Measurements from ENCODE around the gene C12orf54. TPM values are rescaled to one million over a fixed set of nuclear protein-coding genes. Genes with fewer than 3 reads are reported as not detected.
"Not testable (repeated sequence)": the region's sequence is repeated elsewhere in the genome, so short reads cannot be mapped to it uniquely, and the experiment has no call there.

Gene C12orf54
- total and polyA plus RNA-seq, 3 donors from 2014 or later, result 22.3 to 111 (median 77.1) TPM

GRCh38 chr12:48455116-48455515 is 27.2 kb upstream of the C12orf54 start:
- intact Hi-C loops (cut with DNase I; ENCODE audit: low total_unique reads), result no loop called here
- peaks cover 4% of the 10 kb centered on the region for H3K4me1 ChIP-seq
- 57 to 64% methylated on average over 2 of the region's 2 CpGs for WGBS, 2 donors
- no peak overlapping the region for H3K4me3 ChIP-seq
- no peak for DNase-seq
- H3K36me3 ChIP-seq (ENCODE audit: low read depth, missing control alignments), result no peaks in the 10 kb centered on the region
- H3K9me3 ChIP-seq, result no peaks in the 10 kb centered on the region
- TF ChIP-seq POLR2A (IDR thresholded peaks at IDR 0.05) (no peak), CTCF (IDR thresholded peaks at IDR 0.05) (no peak)
- no peaks in the 10 kb centered on the region for H3K27me3 ChIP-seq
- peak overlapping the region in 1 of 2 donors; percentile 27 for H3K27ac ChIP-seq

DNA sequence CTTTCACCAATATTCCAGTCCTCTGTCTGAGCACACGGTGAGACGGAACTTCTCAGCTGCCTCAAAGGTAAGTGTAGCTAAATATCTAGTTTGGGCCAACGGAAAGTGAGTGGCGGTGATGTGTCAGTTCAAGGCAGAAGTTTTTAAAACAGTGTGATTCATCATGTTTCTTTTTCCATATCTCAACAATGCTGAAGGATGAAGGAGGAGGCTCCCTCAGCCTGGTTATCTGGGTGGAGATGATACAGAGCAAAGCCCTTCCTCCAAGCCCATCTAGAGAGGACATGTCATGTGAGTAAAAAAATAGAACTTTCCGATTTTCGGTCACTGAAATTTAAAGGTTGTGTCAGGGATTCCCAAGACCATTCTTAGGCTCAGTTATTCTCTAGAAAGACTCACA is 23.0 kb upstream of the C12orf54 start:
- Histone ChIP-seq H3K4me1 (peaks cover 3% of the 10 kb centered on the region), H3K36me3 (ENCODE audit: low read depth, missing control alignments) (no peaks in the 10 kb centered on the region), H3K4me3 (no peak overlapping the region), H3K27ac (peak overlapping the region; percentile 16 to 31), H3K27me3 (no peaks in the 10 kb centered on the region), H3K9me3 (no peaks in the 10 kb centered on the region)
- intact Hi-C loops (cut with DNase I; ENCODE audit: low total_unique reads), result no loop called here
- peak; percentile 73 for DNase-seq
- 62% methylated on average over 6 of the region's 6 CpGs for WGBS, 2 donors
- TF ChIP-seq POLR2A (IDR thresholded peaks at IDR 0.05), result no peak
- TF ChIP-seq CTCF (IDR thresholded peaks at IDR 0.05), result no peak

DNA sequence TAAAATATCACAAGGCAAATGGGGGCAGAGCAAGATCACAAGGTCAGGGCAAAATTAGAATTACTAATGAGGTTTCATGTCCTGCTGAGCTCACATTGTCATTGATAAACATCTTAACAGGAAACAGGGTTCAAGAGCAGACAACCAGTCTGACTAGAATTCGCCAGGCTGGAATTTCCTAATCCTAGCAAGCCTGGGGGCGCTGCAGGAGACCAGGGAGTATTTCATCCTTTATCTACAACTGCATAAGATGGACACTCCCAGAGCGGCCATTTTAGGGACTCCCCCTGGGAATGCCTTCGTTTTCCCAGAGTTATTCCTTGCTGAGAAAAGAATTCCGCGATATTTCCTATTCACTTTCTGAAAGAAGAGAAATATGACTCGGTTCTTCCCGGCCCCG is 13.3 kb upstream of the C12orf54 start:
- H3K4me1 ChIP-seq; intact Hi-C loops (cut with DNase I; ENCODE audit: low total_unique reads): not testable (repeated sequence)

DNA sequence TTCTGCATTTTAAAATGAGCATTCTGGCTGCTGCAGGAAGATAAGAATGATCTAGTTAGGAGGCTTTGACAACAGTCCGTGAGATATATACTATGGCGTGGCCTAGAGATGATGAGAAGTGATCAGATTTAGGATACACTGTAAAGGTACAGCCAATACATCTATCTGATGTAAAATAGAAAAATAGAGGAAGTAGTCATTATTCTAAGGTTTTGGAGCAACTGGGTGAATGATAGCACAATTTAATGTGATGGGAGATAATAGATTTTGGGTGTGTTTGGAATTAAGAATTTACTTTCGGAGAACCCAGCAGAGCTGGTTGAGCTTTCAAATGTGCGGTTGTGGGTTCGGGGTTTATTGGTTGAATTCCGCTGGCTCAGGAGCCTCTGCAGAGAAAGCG is 10.0 kb upstream of the C12orf54 start, which contains the start of gene ANP32D:
Gene ANP32D, plus strand, starts transcription at position 301 of the 400 bp plus-strand sequence. CDS start 106 bp downstream, outside the sequence.
- no peaks in the 10 kb centered on the region for H3K36me3 ChIP-seq (ENCODE audit: low read depth, missing control alignments)
- H3K9me3 ChIP-seq, result no peaks in the 10 kb centered on the region
- no peak for DNase-seq
- H3K27ac ChIP-seq, result no peak within 1 kb of the TSS
- TF ChIP-seq CTCF (IDR thresholded peaks at IDR 0.05), result no peak
- TF ChIP-seq POLR2A (IDR thresholded peaks at IDR 0.05), result no peak
- no peak within 1 kb of the TSS for H3K4me3 ChIP-seq
- H3K4me1 ChIP-seq, result no peaks in the 10 kb centered on the region
- intact Hi-C loops (cut with DNase I; ENCODE audit: low total_unique reads), result no loop called here
- no peaks in the 10 kb centered on the region for H3K27me3 ChIP-seq
- 89 to 94% methylated on average over 7 of the region's 7 CpGs for WGBS, 2 donors

More for the DNA sequence above, 13.3 kb upstream of the C12orf54 start:
- not testable (repeated sequence) for H3K9me3 ChIP-seq; H3K36me3 ChIP-seq (ENCODE audit: low read depth, missing control alignments); DNase-seq; H3K27me3 ChIP-seq; H3K27ac ChIP-seq; H3K4me3 ChIP-seq
- 67 to 71% methylated on average over 9 of the region's 9 CpGs for WGBS, 2 donors

DNA sequence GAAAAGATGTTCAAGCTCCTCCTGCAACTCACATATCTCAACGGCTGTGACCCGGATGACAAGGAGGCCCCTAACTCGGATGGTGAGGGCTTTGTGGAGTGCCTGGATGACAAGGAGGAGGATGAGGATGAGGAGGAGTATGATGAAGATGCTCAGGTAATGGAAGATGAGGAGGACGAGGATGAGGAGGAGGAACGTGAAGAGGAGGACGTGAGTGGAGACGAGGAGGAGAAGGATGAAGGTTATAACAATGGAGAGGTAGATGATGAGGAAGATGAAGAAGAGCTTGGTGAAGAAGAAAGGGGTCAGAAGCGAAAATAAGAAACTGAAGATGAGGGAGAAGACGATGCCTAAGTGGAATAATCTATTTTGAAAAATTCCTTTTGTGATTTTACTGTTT is 9.2 kb upstream of the C12orf54 start:
- Histone ChIP-seq H3K36me3 (ENCODE audit: low read depth, missing control alignments) (no peaks in the 10 kb centered on the region), H3K27ac (no peak overlapping the region), H3K4me1 (no peaks in the 10 kb centered on the region), H3K9me3 (no peaks in the 10 kb centered on the region), H3K4me3 (no peak overlapping the region), H3K27me3 (no peaks in the 10 kb centered on the region)
- intact Hi-C loops (cut with DNase I; ENCODE audit: low total_unique reads), result no loop called here
- WGBS, 2 donors, result 70 to 75% methylated on average over 9 of the region's 9 CpGs
- no peak for DNase-seq
- TF ChIP-seq POLR2A (IDR thresholded peaks at IDR 0.05) (no peak), CTCF (IDR thresholded peaks at IDR 0.05) (no peak)

DNA sequence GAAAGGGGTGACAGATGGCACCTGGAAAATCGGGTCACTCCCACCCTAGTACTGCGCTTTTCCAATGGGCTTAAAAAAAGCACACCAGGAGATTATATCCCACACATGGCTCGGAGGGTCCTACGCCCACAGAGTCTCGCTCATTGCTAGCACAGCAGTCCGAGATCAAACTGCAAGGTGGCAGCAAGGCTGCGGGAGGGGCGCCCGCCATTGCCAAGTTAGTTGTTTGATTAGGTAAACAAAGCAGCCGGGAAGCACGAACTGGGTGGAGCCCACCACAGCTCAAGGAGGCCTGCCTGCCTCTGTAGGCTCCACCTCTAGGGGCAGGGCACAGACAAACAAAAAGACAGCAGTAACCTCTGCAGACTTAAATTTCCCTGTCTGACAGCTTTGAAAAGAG is 7.8 kb upstream of the C12orf54 start:
- H3K27ac ChIP-seq; H3K4me1 ChIP-seq; H3K9me3 ChIP-seq; H3K36me3 ChIP-seq (ENCODE audit: low read depth, missing control alignments); intact Hi-C loops (cut with DNase I; ENCODE audit: low total_unique reads); H3K27me3 ChIP-seq; H3K4me3 ChIP-seq; DNase-seq: not testable (repeated sequence)
- 76 to 79% methylated on average over 8 to 11 of the region's 11 CpGs for WGBS, 2 donors
